Measurements from ENCODE around the gene CEBPE.

DNA sequence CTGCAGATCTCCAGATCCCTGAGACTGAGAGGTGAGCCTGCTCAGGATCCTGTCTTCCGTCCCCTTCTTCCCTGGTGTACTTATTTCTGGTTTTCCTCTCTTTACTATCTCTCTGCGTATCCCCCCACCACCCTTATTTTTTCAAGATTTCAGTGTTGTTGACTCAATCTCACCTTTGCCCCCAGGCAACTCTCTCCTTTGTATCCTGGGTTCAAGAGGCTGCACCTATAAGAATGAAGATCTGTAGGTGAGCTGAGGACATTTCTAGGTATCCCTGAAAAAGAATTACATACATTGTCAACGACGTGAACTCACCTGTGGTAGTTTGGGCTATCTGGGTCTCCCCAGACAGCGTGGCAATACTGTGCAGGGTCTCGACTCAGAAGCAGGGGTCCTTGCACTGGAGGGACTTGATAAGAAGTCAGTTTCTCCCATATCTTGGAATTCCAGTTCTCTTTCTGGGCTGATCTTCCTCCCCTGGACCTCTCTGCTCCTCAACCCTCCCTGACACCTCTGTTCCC is 14.9 kb downstream of the CEBPE start:
- TF ChIP-seq, protein P1, sequence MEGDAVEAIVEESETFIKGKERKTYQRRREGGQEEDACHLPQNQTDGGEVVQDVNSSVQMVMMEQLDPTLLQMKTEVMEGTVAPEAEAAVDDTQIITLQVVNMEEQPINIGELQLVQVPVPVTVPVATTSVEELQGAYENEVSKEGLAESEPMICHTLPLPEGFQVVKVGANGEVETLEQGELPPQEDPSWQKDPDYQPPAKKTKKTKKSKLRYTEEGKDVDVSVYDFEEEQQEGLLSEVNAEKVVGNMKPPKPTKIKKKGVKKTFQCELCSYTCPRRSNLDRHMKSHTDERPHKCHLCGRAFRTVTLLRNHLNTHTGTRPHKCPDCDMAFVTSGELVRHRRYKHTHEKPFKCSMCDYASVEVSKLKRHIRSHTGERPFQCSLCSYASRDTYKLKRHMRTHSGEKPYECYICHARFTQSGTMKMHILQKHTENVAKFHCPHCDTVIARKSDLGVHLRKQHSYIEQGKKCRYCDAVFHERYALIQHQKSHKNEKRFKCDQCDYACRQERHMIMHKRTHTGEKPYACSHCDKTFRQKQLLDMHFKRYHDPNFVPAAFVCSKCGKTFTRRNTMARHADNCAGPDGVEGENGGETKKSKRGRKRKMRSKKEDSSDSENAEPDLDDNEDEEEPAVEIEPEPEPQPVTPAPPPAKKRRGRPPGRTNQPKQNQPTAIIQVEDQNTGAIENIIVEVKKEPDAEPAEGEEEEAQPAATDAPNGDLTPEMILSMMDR (IDR thresholded peaks at IDR 0.05; ENCODE audit: insufficient read depth, low read length, poor library complexity, severe bottlenecking) = no peak
- no peak for TF ChIP-seq EZH2phosphoT487 (conservative IDR thresholded peaks at IDR 0.05; ENCODE audit: low read length)

All from SU-DHL-6 (cell line).